ENCODE data around the gene GUCY2D. TPM values are rescaled to one million over a fixed set of nuclear protein-coding genes. Genes with fewer than 3 reads are reported as not detected.

Gene GUCY2D
- total RNA-seq, 1 experiment from 2014 or later, result not detected

DNA sequence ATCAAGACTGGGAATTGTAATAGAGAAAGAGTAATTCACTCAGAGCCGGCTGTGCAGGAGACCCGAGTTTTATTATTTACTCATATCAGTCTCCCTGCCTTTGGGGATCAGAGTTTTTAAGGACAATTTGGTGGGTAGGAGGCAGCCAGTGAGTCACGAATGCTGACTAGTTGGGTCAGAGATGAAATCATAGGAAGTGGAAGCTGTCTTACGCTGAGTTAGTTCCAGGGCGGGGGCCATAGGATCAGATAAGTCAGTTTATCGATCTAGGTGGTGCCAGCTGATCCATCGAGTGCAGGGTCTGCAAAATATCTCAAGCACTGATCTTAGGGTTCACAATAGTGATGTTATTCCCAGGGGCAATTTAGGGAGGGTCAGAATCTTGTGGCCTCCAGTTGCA is 20.2 kb upstream of the GUCY2D start:
- TF ChIP-seq, protein P1, sequence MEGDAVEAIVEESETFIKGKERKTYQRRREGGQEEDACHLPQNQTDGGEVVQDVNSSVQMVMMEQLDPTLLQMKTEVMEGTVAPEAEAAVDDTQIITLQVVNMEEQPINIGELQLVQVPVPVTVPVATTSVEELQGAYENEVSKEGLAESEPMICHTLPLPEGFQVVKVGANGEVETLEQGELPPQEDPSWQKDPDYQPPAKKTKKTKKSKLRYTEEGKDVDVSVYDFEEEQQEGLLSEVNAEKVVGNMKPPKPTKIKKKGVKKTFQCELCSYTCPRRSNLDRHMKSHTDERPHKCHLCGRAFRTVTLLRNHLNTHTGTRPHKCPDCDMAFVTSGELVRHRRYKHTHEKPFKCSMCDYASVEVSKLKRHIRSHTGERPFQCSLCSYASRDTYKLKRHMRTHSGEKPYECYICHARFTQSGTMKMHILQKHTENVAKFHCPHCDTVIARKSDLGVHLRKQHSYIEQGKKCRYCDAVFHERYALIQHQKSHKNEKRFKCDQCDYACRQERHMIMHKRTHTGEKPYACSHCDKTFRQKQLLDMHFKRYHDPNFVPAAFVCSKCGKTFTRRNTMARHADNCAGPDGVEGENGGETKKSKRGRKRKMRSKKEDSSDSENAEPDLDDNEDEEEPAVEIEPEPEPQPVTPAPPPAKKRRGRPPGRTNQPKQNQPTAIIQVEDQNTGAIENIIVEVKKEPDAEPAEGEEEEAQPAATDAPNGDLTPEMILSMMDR (conservative IDR thresholded peaks at IDR 0.05; ENCODE audit: low read depth, low read length), result no peak
- no peak for TF ChIP-seq EZH2 (IDR thresholded peaks at IDR 0.05; ENCODE audit: borderline replicate concordance, low read depth, low read length, poor library complexity, severe bottlenecking)
- no TSS peak for BruUV-seq (replicated peaks)

DNA sequence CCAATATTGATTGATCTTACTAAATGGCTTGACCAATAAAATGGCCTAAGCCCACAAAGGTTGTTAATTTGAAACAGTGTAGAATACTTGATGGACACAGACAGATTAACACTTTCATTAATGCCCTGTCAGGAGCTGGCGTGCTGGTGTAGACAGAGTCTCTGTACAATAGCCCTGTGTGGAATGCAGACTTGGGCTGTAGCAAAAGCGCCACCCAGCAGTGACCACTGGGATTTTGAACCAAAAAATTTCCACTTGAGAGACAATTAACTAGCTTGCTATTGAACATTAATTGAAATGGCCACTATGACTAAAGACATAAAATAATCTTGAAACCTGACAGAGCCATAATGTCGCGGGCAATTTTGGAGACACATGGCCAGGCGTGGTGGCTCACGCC is 19.7 kb upstream of the GUCY2D start:
- Histone ChIP-seq H3K4me1 (ENCODE audit: insufficient read depth, low read length, poor library complexity, severe bottlenecking) (no peaks in the 10 kb centered on the region), H3K36me3 (ENCODE audit: insufficient read depth, low read length, poor library complexity, severe bottlenecking) (no peaks in the 10 kb centered on the region), H3K4me3 (ENCODE audit: low read depth, low read length, poor library complexity, severe bottlenecking) (no peak overlapping the region), H3K27me3 (replicated peaks; ENCODE audit: insufficient read depth, low read depth, low read length, poor library complexity) (no peaks in the 10 kb centered on the region), H3K27ac (ENCODE audit: low read depth, low read length, poor library complexity, severe bottlenecking) (no peak overlapping the region), H3K9me3 (ENCODE audit: low read depth, low read length, poor library complexity, severe bottlenecking) (no peaks in the 10 kb centered on the region)
- ChIA-PET POLR2A (ENCODE audit: low non-redundant PET) (no interaction called here), CTCF (no interaction called here)
- intact Hi-C loops (cut with micrococcal nuclease; ENCODE audit: unreplicated experiment), result no loop called here
- DNase-seq (ENCODE audit: low spot score), result no peak
- no peak for TF ChIP-seq EZH2 (IDR thresholded peaks at IDR 0.05; ENCODE audit: borderline replicate concordance, low read depth, low read length, poor library complexity, severe bottlenecking)
- TF ChIP-seq, protein P1 (conservative IDR thresholded peaks at IDR 0.05; ENCODE audit: low read depth, low read length), result peak; percentile 20; the same call in 1 of the 2 replicates
- no TSS peak for BruUV-seq (replicated peaks)

More for the DNA sequence above, 20.2 kb upstream of the GUCY2D start:
- intact Hi-C loops (cut with micrococcal nuclease; ENCODE audit: unreplicated experiment), result no loop called here
- no peaks in the 10 kb centered on the region for H3K9me3 ChIP-seq (ENCODE audit: low read depth, low read length, poor library complexity, severe bottlenecking)
- POLR2A ChIA-PET (ENCODE audit: low non-redundant PET), result no interaction called here
- no peaks in the 10 kb centered on the region for H3K36me3 ChIP-seq (ENCODE audit: insufficient read depth, low read length, poor library complexity, severe bottlenecking)
- DNase-seq (ENCODE audit: low spot score), result no peak
- no peak overlapping the region for H3K4me3 ChIP-seq (ENCODE audit: low read depth, low read length, poor library complexity, severe bottlenecking)
- H3K27ac ChIP-seq (ENCODE audit: low read depth, low read length, poor library complexity, severe bottlenecking), result no peak overlapping the region
- no peaks in the 10 kb centered on the region for H3K27me3 ChIP-seq (replicated peaks; ENCODE audit: insufficient read depth, low read depth, low read length, poor library complexity)
- H3K4me1 ChIP-seq (ENCODE audit: insufficient read depth, low read length, poor library complexity, severe bottlenecking), result no peaks in the 10 kb centered on the region
- CTCF ChIA-PET, result no interaction called here

DNA sequence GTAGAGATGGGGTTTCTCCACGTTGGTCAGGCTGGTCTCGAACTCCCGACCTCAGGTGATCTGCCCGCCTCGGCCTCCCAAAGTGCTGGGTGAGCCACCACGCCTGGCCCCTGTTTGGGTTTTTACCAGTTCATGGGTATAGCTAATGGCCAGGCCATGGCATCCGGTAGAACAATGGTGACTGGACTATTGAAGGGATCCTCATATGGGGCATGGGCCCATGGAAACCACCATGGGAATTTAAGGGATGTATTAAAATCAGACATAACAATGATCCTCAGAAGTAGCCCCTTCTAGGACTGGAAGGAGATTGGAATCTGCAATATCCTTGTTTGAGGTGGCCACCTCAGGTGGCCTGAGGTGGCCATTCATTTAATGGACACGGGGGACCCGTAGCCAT is 17.5 kb upstream of the GUCY2D start:
- Histone ChIP-seq H3K9me3 (ENCODE audit: low read depth, low read length, poor library complexity, severe bottlenecking) (no peaks in the 10 kb centered on the region), H3K4me1 (ENCODE audit: insufficient read depth, low read length, poor library complexity, severe bottlenecking) (peaks cover 3% of the 10 kb centered on the region), H3K4me3 (ENCODE audit: low read depth, low read length, poor library complexity, severe bottlenecking) (no peak overlapping the region), H3K36me3 (ENCODE audit: insufficient read depth, low read length, poor library complexity, severe bottlenecking) (no peaks in the 10 kb centered on the region), H3K27ac (ENCODE audit: low read depth, low read length, poor library complexity, severe bottlenecking) (no peak overlapping the region), H3K27me3 (replicated peaks; ENCODE audit: insufficient read depth, low read depth, low read length, poor library complexity) (no peaks in the 10 kb centered on the region)
- intact Hi-C loops (cut with micrococcal nuclease; ENCODE audit: unreplicated experiment), result loop anchor here (5.0 kb wide), 1 partner anchor 243 kb away; no protein-coding TSS in a partner anchor
- ChIA-PET POLR2A (ENCODE audit: low non-redundant PET) (no interaction called here), CTCF (no interaction called here)
- BruUV-seq (replicated peaks), result no TSS peak
- DNase-seq (ENCODE audit: low spot score), result no peak
- TF ChIP-seq EZH2 (IDR thresholded peaks at IDR 0.05; ENCODE audit: borderline replicate concordance, low read depth, low read length, poor library complexity, severe bottlenecking), result no peak
- TF ChIP-seq, protein P1 (conservative IDR thresholded peaks at IDR 0.05; ENCODE audit: low read depth, low read length), result no peak

Measured in A673 (cell line).